HepG2 (cell line): ENCODE results near the gene GLIS1. TPM values are rescaled to one million over a fixed set of nuclear protein-coding genes. Genes with fewer than 3 reads are reported as not detected.

ENCODE experiments used
- ATAC-seq: fragments of 200-7000 bp; cut with Tn5 transposase; 3 replicates; pipeline ENCODE4 v1.9.1; 2020; ENCODE audit warnings: mild to moderate bottlenecking, moderate library complexity
- BruUV-seq: library from RNA; stranded (reverse); fragments of 400-500 nt; replicated peaks from 2 replicates; lab custom pipeline; 2021; lab: Mats Ljungman, UMichigan
- CTCF ChIA-PET: fragments of 300-600 bp; formaldehyde crosslinking; extraction: SDS; loops from one replicate; lab custom pipeline; 2021; ENCODE audit warnings: low total read pairs, inconsistent platforms, low intra/inter-chr PET ratio; lab: Yijun Ruan, JAX
- POLR2A ChIA-PET: fragments of 350-600 bp; sonication (Branson Sonifier 250); formaldehyde crosslinking; loops from one replicate; lab custom pipeline; 2020; ENCODE audit warnings: antibody characterized with exemption, inconsistent platforms; lab: Yijun Ruan, JAX
- DNase-seq: peaks from one replicate; pipeline ENCODE4 v3.0.0-alpha.2; 2015; ENCODE audit warnings: low spot score
- FAIRE-seq: peaks from 3 replicates; lab custom pipeline; 2011; peaks lifted over from hg19 to GRCh38; lab: Jason Lieb, UNC
- H2AFZ ChIP-seq: one replicate; pipeline ENCODE4 v1.6.1; 2011; ENCODE audit warnings: low read length, inconsistent platforms
- H3K27ac ChIP-seq: fragments of 300-600 bp; 3 replicates; pipeline ENCODE4 v1.8.0; 2011; ENCODE audit warnings: mixed run types, mild to moderate bottlenecking, mixed read lengths, low read length, inconsistent platforms; ENCODE audit not compliant: insufficient read depth; ENCODE audit errors: extremely low read length
- H3K27me3 ChIP-seq, 2 experiments: fragments of 200-600 bp in 1 of 2; 2 replicates in 1 of 2; 3 replicates in 1 of 2; pipeline versions ENCODE4 v1.6.0 to v1.8.0; 2011; ENCODE audit warnings: low read length in 2 of 2, mild to moderate bottlenecking in 2 of 2, moderate library complexity in 2 of 2, inconsistent platforms in 1 of 2; ENCODE audit not compliant: insufficient read depth in 2 of 2, control insufficient read depth in 1 of 2
- H3K36me3 ChIP-seq, 2 experiments: fragments of 200-600 bp in 1 of 2; replicated peaks in 1 of 2; 2 replicates in 1 of 2; 3 replicates in 1 of 2; pipeline versions ENCODE4 v1.5.1 to v1.8.0; 2011; ENCODE audit warnings: low read length in 2 of 2, inconsistent platforms in 1 of 2; ENCODE audit not compliant: insufficient read depth in 2 of 2, control insufficient read depth in 1 of 2
- H3K4me1 ChIP-seq: 2 replicates; pipeline ENCODE4 v1.5.1; 2012; ENCODE audit warnings: low read length, inconsistent platforms; ENCODE audit not compliant: insufficient read depth
- H3K4me2 ChIP-seq: 2 replicates; pipeline ENCODE4 v1.6.0; 2011; ENCODE audit warnings: low read depth, low read length, inconsistent platforms
- H3K4me3 ChIP-seq, 3 experiments: fragments of 200-600 bp in 1 of 3; sonication (generic), shearing (Covaris generic) in 1 of 3; replicated peaks in 1 of 3; 2 replicates each; pipeline ENCODE4 v1.5.1; 2011 to 2016; ENCODE audit warnings: low read length in 3 of 3, inconsistent platforms in 2 of 3, low read depth in 2 of 3, mild to moderate bottlenecking in 2 of 3, control low read depth in 1 of 3, mixed read lengths in 1 of 3; ENCODE audit not compliant: insufficient read depth in 1 of 3
- H3K79me2 ChIP-seq: one replicate; pipeline ENCODE4 v1.6.1; 2011; ENCODE audit warnings: low read length, inconsistent platforms; ENCODE audit not compliant: insufficient read depth
- H3K9ac ChIP-seq: 2 replicates; pipeline ENCODE4 v1.6.0; 2011; ENCODE audit warnings: mild to moderate bottlenecking, low read depth, low read length, inconsistent platforms; ENCODE audit not compliant: insufficient read depth
- H3K9me3 ChIP-seq: 2 replicates; pipeline ENCODE4 v1.5.1; 2012; ENCODE audit warnings: mild to moderate bottlenecking, low read length
- H4K20me1 ChIP-seq: 2 replicates; pipeline ENCODE4 v1.6.0; 2011; ENCODE audit warnings: inconsistent platforms, mild to moderate bottlenecking, low read length, moderate library complexity; ENCODE audit not compliant: insufficient read depth
- BRF2 ChIP-seq: sonication (generic); formaldehyde crosslinking; IDR thresholded peaks from 2 replicates; pipeline ENCODE4 v1.8.1; 2022; ENCODE audit warnings: mild to moderate bottlenecking, missing genetic modification reagents
- CC2D1A ChIP-seq: sonication (generic); formaldehyde crosslinking; IDR thresholded peaks from 2 replicates; pipeline ENCODE4 v1.8.1; 2023; ENCODE audit warnings: mild to moderate bottlenecking, missing genetic modification reagents
- ELK4 ChIP-seq: sonication (generic); formaldehyde crosslinking; IDR thresholded peaks from 2 replicates; pipeline ENCODE4 v1.9.0; 2021; ENCODE audit warnings: missing genetic modification reagents, borderline replicate concordance
- GATAD2A ChIP-seq: IDR thresholded peaks from 2 replicates; pipeline ENCODE4 v1.6.1; 2016
- GLI4 ChIP-seq: sonication (generic); formaldehyde crosslinking; IDR thresholded peaks from 2 replicates; pipeline ENCODE4 v1.5.1; 2020; ENCODE audit warnings: missing genetic modification reagents, mild to moderate bottlenecking, moderate library complexity, borderline replicate concordance
- GTF2F1 ChIP-seq: fragments of 150-350 bp; IDR thresholded peaks from 2 replicates; pipeline ENCODE4 v1.6.1; 2014; ENCODE audit warnings: low read length
- GTF3A ChIP-seq: sonication (generic); formaldehyde crosslinking; conservative IDR thresholded peaks from 2 replicates; pipeline ENCODE4 v1.4.0; 2020; ENCODE audit warnings: mild to moderate bottlenecking, missing genetic modification reagents
- SMARCC2 ChIP-seq: fragments of 450-650 bp; IDR thresholded peaks from 2 replicates; pipeline ENCODE4 v1.6.1; 2017; ENCODE audit warnings: antibody characterized with exemption, mild to moderate bottlenecking
- WGBS: methylation state at CpG from one replicate; pipeline ENCODE4 v1.1.6; 2017; ENCODE audit warnings: low lambda C conversion rate; 5-methylcytosine and 5-hydroxymethylcytosine counted together
- in situ Hi-C: cut with HindIII; loops from 2 replicates; pipeline ENCODE4 v1.10.0; 2017; ENCODE audit warnings: low pct_unique_long_range_greater_than_20kb; ENCODE audit not compliant: extremely low pct_ligation_motif_present
- intact Hi-C: fragments of 100-400 bp; cut with micrococcal nuclease; formaldehyde crosslinking; loops from one replicate; pipeline ENCODE4 v1.10.0; 2022; ENCODE audit not compliant: unreplicated experiment
- polyA plus RNA-seq, 8 experiments: library from polyadenylated mRNA; depleted of rRNA in 3 of 8; stranded (reverse) in 7 of 8; unstranded in 1 of 8; fragments of >200 nt; fragmentation: Illumina TruSeq in 4 of 8; extraction: Trizol in 4 of 8; gene quantifications; 2 replicates each; pipeline versions ENCODE4 v1.2.1 to v1.2.3, GENCODE V29; 2011 to 2016; ENCODE audit warnings: low read depth in 4 of 8, missing spikeins in 1 of 8, mixed read lengths in 1 of 8; ENCODE audit not compliant: insufficient read depth in 1 of 8
- total RNA-seq, 5 experiments: library from RNA; depleted of rRNA; stranded (reverse); fragments of >200 nt; fragmentation: Illumina TruSeq; extraction: Trizol; gene quantifications; 2 replicates each; pipeline ENCODE4 v1.2.3, GENCODE V29; 2016; ENCODE audit warnings: low read depth in 1 of 5
- TF ChIP-seq, protein P1 (sequence below): sonication (generic); formaldehyde crosslinking; IDR thresholded peaks from 2 replicates; pipeline ENCODE4 v1.5.0; 2020; ENCODE audit warnings: mild to moderate bottlenecking, missing genetic modification reagents, borderline replicate concordance

Gene GLIS1
- total and polyA plus RNA-seq, 2 of the 13 experiments (the other 11 are each of a cell fraction or from before 2014, with no cell fraction given): 0.03 TPM; not detected in 1

DNA sequence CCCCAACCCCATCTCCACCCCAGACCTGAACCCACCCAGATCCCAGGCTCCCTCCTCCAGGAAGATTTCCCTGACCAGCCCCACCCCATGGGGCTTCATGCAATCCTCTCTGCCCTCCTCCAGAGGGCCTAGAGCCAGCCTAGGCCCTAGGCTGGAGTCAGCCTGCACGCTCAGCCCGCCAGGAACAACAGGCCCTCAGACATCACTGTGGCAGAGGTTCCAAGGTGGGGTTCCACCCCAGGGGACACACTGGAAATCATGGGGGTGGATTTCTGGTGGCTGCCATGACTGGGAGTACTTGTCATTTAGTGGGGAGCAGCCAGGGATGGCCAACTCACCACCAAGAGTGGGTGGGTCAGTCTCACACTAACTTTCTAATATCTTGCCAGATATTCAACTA is 122.0 kb downstream of the GLIS1 start:
- no CpG with 5 or more reads among the region's 2 CpGs for WGBS
- Histone ChIP-seq H2AFZ (no peak overlapping the region), H3K9me3 (no peaks in the 10 kb centered on the region), H3K4me2 (no peak overlapping the region), H3K4me3 (no peak overlapping the region), H3K36me3 (no peaks in the 10 kb centered on the region), H4K20me1 (no peaks in the 10 kb centered on the region), H3K9ac (no peak overlapping the region), H3K27me3 (peaks cover 6 to 25% of the 10 kb centered on the region in 2 experiments; a peak in 4 of 5 replicates), H3K79me2 (no peaks in the 10 kb centered on the region), H3K27ac (no peak overlapping the region), H3K4me1 (no peaks in the 10 kb centered on the region)
- no peak for TF ChIP-seq BRF2 (CRISPR knock-in tag)
- no peak for TF ChIP-seq GATAD2A
- no peak for TF ChIP-seq GTF3A (CRISPR knock-in tag)
- no peak for TF ChIP-seq SMARCC2
- in situ Hi-C loops (no loop called here), intact Hi-C loops (no loop called here)
- ATAC-seq: peak; percentile 93
- no peak for FAIRE-seq
- POLR2A ChIA-PET: no interaction called here
- BruUV-seq: no TSS peak
- no peak for DNase-seq
- CTCF ChIA-PET: no interaction called here

- BruUV-seq: no TSS peak
- H3K4me1 ChIP-seq: no peaks in the 10 kb centered on the region
- H3K4me3 ChIP-seq: no peak overlapping the region
- intact Hi-C loops: no loop called here
- ATAC-seq: no peak
- ChIA-PET POLR2A (no interaction called here), CTCF (no interaction called here)
- in situ Hi-C loops: no loop called here
- no peaks in the 10 kb centered on the region for H4K20me1 ChIP-seq
- H2AFZ ChIP-seq: no peak overlapping the region
- no peaks in the 10 kb centered on the region for H3K9me3 ChIP-seq
- no peak overlapping the region for H3K27ac ChIP-seq
- H3K36me3 ChIP-seq: no peaks in the 10 kb centered on the region
- H3K9ac ChIP-seq: no peak overlapping the region
- FAIRE-seq: no peak
- no peak for DNase-seq
- no peak overlapping the region for H3K4me2 ChIP-seq
- peaks cover 5 to 25% of the 10 kb centered on the region in 2 experiments; a peak in 4 of 5 replicates for H3K27me3 ChIP-seq
- WGBS: no CpG with 5 or more reads among the region's 5 CpGs
- no peaks in the 10 kb centered on the region for H3K79me2 ChIP-seq
- no peak for TF ChIP-seq GLI4 (CRISPR knock-in tag)
- TF ChIP-seq ELK4 (CRISPR knock-in tag): no peak
- TF ChIP-seq GTF2F1: no peak
- TF ChIP-seq, protein P1, sequence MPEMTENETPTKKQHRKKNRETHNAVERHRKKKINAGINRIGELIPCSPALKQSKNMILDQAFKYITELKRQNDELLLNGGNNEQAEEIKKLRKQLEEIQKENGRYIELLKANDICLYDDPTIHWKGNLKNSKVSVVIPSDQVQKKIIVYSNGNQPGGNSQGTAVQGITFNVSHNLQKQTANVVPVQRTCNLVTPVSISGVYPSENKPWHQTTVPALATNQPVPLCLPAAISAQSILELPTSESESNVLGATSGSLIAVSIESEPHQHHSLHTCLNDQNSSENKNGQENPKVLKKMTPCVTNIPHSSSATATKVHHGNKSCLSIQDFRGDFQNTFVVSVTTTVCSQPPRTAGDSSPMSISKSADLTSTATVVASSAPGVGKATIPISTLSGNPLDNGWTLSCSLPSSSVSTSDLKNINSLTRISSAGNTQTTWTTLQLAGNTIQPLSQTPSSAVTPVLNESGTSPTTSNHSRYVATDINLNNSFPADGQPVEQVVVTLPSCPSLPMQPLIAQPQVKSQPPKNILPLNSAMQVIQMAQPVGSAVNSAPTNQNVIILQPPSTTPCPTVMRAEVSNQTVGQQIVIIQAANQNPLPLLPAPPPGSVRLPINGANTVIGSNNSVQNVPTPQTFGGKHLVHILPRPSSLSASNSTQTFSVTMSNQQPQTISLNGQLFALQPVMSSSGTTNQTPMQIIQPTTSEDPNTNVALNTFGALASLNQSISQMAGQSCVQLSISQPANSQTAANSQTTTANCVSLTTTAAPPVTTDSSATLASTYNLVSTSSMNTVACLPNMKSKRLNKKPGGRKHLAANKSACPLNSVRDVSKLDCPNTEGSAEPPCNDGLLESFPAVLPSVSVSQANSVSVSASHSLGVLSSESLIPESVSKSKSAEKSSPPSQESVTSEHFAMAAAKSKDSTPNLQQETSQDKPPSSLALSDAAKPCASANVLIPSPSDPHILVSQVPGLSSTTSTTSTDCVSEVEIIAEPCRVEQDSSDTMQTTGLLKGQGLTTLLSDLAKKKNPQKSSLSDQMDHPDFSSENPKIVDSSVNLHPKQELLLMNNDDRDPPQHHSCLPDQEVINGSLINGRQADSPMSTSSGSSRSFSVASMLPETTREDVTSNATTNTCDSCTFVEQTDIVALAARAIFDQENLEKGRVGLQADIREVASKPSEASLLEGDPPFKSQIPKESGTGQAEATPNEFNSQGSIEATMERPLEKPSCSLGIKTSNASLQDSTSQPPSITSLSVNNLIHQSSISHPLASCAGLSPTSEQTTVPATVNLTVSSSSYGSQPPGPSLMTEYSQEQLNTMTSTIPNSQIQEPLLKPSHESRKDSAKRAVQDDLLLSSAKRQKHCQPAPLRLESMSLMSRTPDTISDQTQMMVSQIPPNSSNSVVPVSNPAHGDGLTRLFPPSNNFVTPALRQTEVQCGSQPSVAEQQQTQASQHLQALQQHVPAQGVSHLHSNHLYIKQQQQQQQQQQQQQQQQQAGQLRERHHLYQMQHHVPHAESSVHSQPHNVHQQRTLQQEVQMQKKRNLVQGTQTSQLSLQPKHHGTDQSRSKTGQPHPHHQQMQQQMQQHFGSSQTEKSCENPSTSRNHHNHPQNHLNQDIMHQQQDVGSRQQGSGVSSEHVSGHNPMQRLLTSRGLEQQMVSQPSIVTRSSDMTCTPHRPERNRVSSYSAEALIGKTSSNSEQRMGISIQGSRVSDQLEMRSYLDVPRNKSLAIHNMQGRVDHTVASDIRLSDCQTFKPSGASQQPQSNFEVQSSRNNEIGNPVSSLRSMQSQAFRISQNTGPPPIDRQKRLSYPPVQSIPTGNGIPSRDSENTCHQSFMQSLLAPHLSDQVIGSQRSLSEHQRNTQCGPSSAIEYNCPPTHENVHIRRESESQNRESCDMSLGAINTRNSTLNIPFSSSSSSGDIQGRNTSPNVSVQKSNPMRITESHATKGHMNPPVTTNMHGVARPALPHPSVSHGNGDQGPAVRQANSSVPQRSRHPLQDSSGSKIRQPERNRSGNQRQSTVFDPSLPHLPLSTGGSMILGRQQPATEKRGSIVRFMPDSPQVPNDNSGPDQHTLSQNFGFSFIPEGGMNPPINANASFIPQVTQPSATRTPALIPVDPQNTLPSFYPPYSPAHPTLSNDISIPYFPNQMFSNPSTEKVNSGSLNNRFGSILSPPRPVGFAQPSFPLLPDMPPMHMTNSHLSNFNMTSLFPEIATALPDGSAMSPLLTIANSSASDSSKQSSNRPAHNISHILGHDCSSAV: no peak
- TF ChIP-seq CC2D1A: no peak
Measured at GRCh38 chr1:53616511-53616910, 122.5 kb downstream of the GLIS1 start.
